Measurements from ENCODE around the gene LCT.

- TF ChIP-seq CTCF (conservative IDR thresholded peaks at IDR 0.05), result no peak
- TF ChIP-seq EZH2 (IDR thresholded peaks at IDR 0.05; ENCODE audit: low read depth), result no peak
These were observed 91.4 kb downstream of the LCT start for GRCh38 chr2:135745545-135745944.

Measured in PC-9 (cell line).